Activated CD8-positive, alpha-beta memory T cell treated with anti-CD3 and anti-CD28 coated beads, Interleukin-2, amount 50 U/mL, for 24 hours (primary cell): ENCODE measurements around the gene WASHC4.
"Not testable (repeated sequence)": the region's sequence is repeated elsewhere in the genome, so short reads cannot be mapped to it uniquely, and the experiment has no call there.

Experiments
- DNase-seq: peaks from one replicate; pipeline ENCODE4 v3.0.0-alpha.2; 2020; ENCODE audit errors: extremely low read depth

WASHC4 gene

GRCh38 chr12:105090361-105090760 lies 17.2 kb upstream of the WASHC4 start:
- no peak for DNase-seq

GRCh38 chr12:105091476-105092206 lies 15.9 kb upstream of the WASHC4 start:
- no peak for DNase-seq

- no peak for DNase-seq
Measured at GRCh38 chr12:105092336-105092735, 15.2 kb upstream of the WASHC4 start.

GRCh38 chr12:105095338-105095737 lies 12.2 kb upstream of the WASHC4 start:
- not testable (repeated sequence) for DNase-seq

GRCh38 chr12:105099356-105099755 lies 8.2 kb upstream of the WASHC4 start:
- no peak for DNase-seq

- DNase-seq = no peak
Measured at GRCh38 chr12:105100207-105100985, 7.1 kb upstream of the WASHC4 start.

- DNase-seq = no peak
Measured at GRCh38 chr12:105100998-105101397, 6.5 kb upstream of the WASHC4 start.

GRCh38 chr12:105102673-105103072 lies 4.9 kb upstream of the WASHC4 start:
- no peak for DNase-seq

- DNase-seq = no peak
Measured at GRCh38 chr12:105104762-105105161, 2.8 kb upstream of the WASHC4 start.

- no peak for DNase-seq
Measured at GRCh38 chr12:105106621-105107020, 910 bp upstream of the WASHC4 start.

- DNase-seq = no peak
Measured at GRCh38 chr12:105107171-105107493, 399 bp upstream of the WASHC4 start.

GRCh38 chr12:105109465-105110212 lies 2.1 kb downstream of the WASHC4 start:
- no peak for DNase-seq

- DNase-seq = no peak
Measured at GRCh38 chr12:105110851-105111250, 3.3 kb downstream of the WASHC4 start.

GRCh38 chr12:105113094-105113493 lies 5.6 kb downstream of the WASHC4 start:
- DNase-seq = no peak

GRCh38 chr12:105116969-105117368 lies 9.4 kb downstream of the WASHC4 start:
- no peak for DNase-seq

- DNase-seq = no peak
Measured at GRCh38 chr12:105120551-105120950, 13.0 kb downstream of the WASHC4 start.

- no peak for DNase-seq
Measured at GRCh38 chr12:105138248-105138647, 30.7 kb downstream of the WASHC4 start.

GRCh38 chr12:105141320-105141922 lies 33.9 kb downstream of the WASHC4 start:
- DNase-seq = no peak

- no peak for DNase-seq
Measured at GRCh38 chr12:105142259-105142658, 34.7 kb downstream of the WASHC4 start.

GRCh38 chr12:105156260-105156659 lies 48.7 kb downstream of the WASHC4 start:
- no peak for DNase-seq

- no peak for DNase-seq
Measured at GRCh38 chr12:105157606-105158005, 50.1 kb downstream of the WASHC4 start.

- no peak for DNase-seq
Measured at GRCh38 chr12:105158876-105159275, 51.3 kb downstream of the WASHC4 start.
